ENCODE results near the gene CHST9.
"Not testable (repeated sequence)": the region's sequence is repeated elsewhere in the genome, so short reads cannot be mapped to it uniquely, and the experiment has no call there.

The CHST9 gene

DNA sequence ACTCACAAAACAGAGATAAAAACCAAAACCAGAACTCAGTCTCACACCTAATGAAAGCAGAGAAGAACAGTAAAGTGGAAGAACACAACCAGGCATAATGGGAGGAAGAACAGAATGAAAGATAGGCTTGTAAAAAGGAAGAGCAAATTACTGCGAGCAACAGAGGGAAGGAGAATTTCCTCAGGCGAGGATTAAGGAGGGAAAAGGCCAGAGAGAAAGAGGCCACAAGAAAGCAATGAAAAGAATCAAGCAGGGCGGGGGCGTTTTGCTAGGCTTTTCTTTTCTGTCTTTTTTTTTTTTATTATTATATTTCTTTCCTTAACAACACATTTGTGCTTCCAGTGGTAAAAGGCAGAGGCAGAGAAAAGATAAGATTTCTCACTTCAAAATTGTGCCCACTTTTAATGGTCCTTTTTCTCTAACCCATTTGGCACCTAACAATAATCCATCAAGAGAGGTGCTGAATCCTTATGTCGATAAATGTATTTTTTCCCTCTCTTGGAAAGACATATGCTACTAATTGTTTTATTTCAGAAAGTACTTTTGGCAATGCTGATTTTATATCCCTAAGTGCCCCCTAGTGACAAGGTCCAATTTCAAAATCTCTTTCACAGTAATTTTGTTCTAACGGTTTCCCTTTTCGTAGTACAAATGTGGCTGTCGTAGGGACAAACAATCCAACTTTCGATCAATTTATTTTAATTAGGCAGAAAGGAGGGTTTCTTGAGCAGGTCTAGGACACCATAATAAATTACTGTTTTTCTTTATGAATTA is 180.9 kb downstream of the CHST9 start:
- DNase-seq (ENCODE audit: low read depth), result no peak

DNA sequence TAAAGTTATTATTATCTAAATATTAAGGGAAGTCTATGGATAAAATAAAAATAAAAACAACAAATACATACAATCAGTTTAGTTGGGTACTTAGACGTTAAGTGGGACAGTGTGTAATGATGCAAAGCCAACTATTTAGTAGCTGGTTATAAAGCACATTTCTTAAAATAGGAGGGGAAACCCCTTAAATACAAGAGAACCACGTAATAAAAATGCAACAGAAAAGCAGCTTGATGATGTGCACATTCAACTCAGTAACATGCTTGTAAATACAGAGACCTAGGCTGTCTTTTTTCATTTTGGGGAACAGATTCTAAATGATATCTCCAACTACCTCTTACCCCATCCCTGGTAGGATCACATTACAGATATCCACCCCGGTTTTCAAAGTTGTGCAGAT is 185.3 kb downstream of the CHST9 start:
- DNase-seq (ENCODE audit: low read depth), result no peak

DNA sequence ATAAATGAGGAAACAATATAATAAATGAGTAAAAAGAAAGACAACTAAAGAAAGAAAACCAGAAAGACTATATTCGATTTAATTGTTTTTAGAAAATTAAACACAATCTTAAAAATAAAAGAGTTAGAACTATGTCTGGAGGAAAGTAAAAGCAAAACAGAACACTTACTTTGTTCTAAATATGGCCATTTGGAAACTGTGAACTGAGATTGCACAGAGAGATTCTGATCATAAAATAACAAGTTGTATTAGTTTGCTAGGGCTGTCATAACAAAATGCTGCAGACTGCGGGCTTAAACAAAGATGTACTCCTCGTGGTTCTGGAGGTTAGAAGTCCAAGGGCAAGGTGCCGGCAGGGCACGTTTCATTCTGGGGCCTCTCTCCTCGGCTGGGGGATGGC is 191.5 kb downstream of the CHST9 start:
- no peak for DNase-seq (ENCODE audit: low read depth)

DNA sequence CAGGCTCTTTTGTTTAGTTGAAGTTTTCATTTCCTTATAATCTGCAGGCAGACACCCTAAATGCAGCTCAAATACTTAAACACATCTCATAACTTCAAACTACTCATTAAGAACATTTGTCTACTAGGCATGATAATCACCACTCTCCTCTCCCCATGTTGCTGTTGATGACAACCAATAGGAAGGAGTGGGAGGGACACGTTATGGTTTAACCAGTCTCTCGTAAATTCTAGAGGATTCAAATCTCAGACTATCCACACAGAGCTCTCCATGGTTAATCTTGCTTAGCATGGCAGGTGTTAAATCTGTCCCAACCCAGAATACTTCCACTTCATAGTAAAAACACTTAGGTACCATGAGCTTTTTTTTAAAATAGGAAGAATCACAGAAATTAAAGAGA is 192.2 kb downstream of the CHST9 start:
- no peak for DNase-seq (ENCODE audit: low read depth)

DNA sequence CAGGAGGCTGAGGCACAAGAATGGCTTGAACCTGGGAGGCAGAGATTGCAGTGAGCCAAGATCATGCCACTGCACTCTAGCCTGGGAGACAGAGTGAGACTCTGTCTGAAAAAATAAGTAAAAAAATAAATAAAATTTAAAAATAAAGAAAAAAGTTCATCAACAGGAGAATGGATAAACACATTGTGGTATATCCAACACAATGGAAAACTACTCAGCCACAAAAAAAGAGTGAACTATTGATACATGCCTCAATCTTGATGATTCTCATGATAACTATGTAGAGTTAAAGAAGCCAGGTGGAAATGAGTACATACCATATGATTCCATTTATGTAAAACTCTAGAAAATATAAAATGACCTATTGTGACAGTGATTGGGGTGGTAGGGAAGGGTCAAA is 195.3 kb downstream of the CHST9 start:
- DNase-seq (ENCODE audit: low read depth), result no peak

- no peak for DNase-seq (ENCODE audit: low read depth)
Observed at GRCh38 chr18:26981360-26982082, 203.6 kb downstream of the CHST9 start.

DNA sequence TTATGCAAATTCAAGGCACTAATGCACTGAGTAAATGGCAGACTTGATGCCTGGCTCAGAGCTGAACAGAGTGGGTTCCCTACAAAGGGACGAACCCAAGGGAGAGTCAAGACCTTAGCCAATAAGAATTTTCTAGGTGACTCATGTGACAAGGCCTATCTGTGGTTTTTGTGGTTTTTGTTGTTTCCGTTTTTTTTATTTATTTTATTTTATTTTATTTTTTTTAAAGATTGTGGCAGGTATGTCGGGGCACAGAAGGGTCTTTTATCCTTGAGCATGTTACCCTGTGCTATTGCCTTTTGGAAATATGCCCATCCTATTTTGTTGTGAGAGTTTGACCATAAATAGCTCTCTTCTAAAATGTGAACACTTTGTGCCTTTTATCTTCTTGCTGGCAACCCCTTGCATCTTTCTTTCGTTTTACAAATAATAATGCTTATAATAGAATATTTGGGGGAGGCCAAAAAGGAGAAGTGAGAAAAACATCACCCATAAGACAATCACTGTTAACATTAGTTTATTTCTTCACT is 206.2 kb downstream of the CHST9 start:
- no peak for DNase-seq (ENCODE audit: low read depth)

GRCh38 chr18:26977781-26978180 is 207.3 kb downstream of the CHST9 start:
- DNase-seq (ENCODE audit: low read depth), result no peak

GRCh38 chr18:26976206-26976605 is 208.9 kb downstream of the CHST9 start:
- no peak for DNase-seq (ENCODE audit: low read depth)

DNA sequence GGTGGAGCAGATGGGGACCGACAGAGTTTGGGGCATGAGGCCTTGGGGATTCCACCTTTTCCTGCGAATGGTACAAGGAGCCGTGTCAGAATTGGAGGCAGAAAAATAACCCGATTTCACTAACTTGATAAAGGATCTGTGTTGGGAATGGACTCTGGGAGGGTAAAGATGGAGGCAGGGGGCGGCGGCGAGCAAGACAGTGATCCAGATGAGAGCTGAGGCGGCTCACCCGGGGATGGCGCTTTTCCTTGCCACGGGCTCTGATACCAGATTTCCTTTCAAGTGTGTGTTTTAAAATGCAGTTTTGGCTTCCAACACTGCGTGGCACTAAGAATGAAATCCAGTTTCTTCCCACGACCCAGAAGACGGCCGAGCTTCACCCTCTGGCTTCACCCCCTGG is 212.6 kb downstream of the CHST9 start:
- not testable (repeated sequence) for DNase-seq (ENCODE audit: low read depth)

DNA sequence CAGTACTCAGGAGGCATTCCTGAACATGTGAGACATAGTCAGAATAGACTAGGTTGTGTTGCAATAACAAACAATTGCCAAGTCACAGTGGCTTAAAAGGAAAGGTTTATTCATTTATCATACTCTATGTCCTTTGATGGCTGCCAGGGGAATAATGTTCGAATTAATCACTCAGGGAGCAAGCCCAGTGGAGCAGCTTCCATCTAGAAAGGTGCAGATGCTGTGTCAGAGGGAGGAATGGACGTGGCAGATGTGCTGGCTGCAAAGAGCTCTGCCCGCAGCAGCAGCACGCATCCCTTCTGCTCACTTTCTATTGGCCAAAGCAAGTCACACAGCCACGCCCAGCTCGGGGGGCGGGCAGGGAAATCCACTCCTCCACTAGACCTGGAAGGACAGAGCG is 213.7 kb downstream of the CHST9 start:
- no peak for DNase-seq (ENCODE audit: low read depth)

- DNase-seq (ENCODE audit: low read depth), result no peak
Observed at GRCh38 chr18:26970637-26971036, 214.5 kb downstream of the CHST9 start.

DNA sequence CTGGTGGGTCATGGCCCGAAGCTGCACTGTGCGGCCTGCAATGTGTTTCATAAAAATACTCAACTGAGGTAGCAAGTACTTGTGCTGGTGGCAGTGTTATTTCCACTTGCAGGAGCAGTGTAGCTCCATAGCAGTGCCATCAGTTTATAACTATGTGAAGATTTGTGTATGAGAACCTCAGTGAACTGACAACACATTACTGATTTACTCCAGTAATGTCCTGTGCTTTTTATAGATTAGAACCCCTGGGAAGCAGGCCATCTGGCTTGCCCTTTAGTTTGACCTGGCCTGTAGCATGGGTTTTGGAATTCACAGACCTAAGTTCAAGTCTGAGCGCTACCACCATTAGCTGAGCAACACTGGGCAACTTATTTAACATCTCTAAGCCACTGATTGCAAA is 219.9 kb downstream of the CHST9 start:
- DNase-seq (ENCODE audit: low read depth), result no peak

GRCh38 chr18:26963292-26963691 is 221.8 kb downstream of the CHST9 start:
- DNase-seq (ENCODE audit: low read depth), result no peak

DNA sequence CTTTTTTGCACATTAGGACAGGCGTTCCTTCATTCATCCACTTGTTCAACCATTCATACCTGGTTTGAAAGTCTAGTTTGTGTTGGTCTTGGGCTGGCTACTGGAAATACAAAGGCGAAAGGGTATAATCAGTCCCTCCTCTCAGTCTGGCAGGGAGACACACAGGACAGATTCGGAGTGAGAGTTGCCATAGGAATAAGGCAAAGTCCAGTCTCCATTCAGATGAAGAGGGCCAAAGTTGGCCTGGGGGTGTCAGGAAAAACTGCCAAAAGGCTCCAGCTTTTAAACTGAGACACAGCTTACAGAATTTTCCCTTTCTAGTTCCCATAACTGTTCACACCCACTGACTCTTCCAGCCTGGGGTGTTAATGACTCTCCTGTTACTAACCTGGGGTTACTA is 223.3 kb downstream of the CHST9 start:
- DNase-seq (ENCODE audit: low read depth), result no peak

- DNase-seq (ENCODE audit: low read depth), result no peak
Observed at GRCh38 chr18:26960911-26961310, 224.2 kb downstream of the CHST9 start.

GRCh38 chr18:26956863-26957262 is 228.2 kb downstream of the CHST9 start:
- no peak for DNase-seq (ENCODE audit: low read depth)

- no peak for DNase-seq (ENCODE audit: low read depth)
Observed at GRCh38 chr18:26948703-26949102, 236.4 kb downstream of the CHST9 start.

- DNase-seq (ENCODE audit: low read depth), result no peak
Observed at GRCh38 chr18:26943906-26944305, 241.2 kb downstream of the CHST9 start.

- DNase-seq (ENCODE audit: low read depth), result no peak
Observed at GRCh38 chr18:26941584-26941983, 243.5 kb downstream of the CHST9 start.

GRCh38 chr18:26940744-26941398 is 244.2 kb downstream of the CHST9 start:
- no peak for DNase-seq (ENCODE audit: low read depth)

GRCh38 chr18:26931659-26932058 is 253.4 kb downstream of the CHST9 start:
- no peak for DNase-seq (ENCODE audit: low read depth)

DNA sequence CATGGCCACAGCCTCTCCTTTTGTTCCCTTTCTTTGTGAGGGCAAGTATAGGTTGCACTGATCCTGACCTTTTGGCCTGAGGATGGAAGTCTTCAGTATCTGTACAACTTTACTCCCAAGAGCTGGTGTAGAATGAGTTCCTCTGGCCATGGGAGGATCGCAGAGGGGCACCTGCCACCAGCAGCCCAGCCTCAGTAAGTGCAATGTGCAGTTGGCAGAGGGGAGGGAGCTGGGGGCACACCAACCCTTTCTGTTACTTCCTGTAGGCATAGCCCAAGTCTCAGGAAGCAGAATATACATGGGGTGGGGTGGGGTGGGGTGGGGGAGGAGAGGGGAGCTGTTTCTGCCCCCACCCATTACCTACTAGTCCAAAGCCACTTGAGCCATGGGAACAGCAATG is 254.5 kb downstream of the CHST9 start:
- no peak for DNase-seq (ENCODE audit: low read depth)

All from activated T-cell treated with anti-CD3 and anti-CD28 coated beads for 48 hours (primary cell).